HG02678 (cell line): ENCODE measurements around the gene ANXA10.
"Not testable (repeated sequence)": the region's sequence is repeated elsewhere in the genome, so short reads cannot be mapped to it uniquely, and the experiment has no call there.

Experiments used
- ATAC-seq: cut with Tn5 transposase; IDR thresholded peaks from one replicate; pipeline ENCODE4 v1.9.1; 2021; ENCODE audit warnings: mild to moderate bottlenecking, moderate library complexity; ENCODE audit not compliant: unreplicated experiment

Gene ANXA10

DNA sequence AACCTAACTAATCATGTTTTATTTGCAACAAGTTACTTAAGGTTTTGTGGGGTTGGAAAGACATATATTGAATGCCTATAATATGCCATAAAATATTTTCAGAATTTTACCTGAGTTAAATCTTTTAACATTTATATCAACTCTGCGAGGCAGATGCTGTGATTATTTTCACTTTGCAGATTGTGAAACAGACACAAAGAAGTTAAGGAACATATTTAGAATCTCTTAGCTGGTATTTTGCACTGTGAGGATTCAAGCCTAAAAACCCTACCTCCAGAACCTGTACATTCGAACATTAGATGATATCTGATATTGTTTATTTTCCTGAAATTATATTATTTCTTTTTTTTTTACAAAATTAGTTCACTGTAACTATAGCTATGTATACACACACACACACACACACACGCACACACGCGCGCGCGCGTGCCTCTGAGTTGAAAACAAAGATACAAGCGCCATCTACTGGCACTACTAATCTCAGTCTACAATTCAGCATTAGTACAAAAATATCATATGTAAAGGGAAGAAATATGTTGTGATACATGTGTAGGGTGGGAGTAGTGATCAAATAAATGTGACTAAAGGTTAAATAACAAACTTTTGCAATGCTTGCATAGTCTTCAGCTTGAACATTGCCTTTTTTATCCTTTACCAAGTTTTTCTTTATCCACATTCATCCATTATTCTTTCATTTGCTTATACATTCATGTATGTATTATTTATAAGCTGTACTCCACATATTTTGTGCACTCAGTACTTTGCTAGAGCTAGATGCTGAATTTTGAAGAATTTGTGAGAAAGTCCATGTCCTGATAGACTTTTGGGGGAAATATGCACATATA lies 61.5 kb downstream of the ANXA10 start:
- peak; percentile 91 for ATAC-seq

- ATAC-seq = no peak
These were observed 62.4 kb downstream of the ANXA10 start for GRCh38 chr4:168154546-168155277.

GRCh38 chr4:168162604-168163003 lies 70.3 kb downstream of the ANXA10 start:
- ATAC-seq = no peak

DNA sequence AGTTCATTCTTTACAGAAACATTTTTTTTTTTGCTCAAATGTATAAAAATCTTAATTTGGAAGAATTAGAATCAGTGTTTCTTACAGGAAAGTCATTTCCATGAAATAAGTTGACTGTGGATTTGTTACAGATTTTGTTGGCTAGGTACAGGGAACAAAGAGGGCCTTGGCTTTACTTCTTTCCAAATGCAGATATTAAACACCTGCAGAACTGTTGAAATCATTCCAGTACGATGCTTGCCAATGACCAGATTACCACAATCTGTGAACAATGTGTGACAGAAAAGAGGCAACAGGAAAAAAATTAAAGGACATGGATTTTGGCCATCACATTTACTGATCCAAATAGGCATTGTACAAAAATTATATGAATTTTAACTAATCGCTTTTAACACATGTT lies 70.8 kb downstream of the ANXA10 start:
- no peak for ATAC-seq

GRCh38 chr4:168164045-168164444 lies 71.7 kb downstream of the ANXA10 start:
- no peak for ATAC-seq

GRCh38 chr4:168164915-168165548 lies 72.7 kb downstream of the ANXA10 start:
- ATAC-seq = no peak

GRCh38 chr4:168167714-168168284 lies 75.5 kb downstream of the ANXA10 start:
- peak; percentile 55 for ATAC-seq

DNA sequence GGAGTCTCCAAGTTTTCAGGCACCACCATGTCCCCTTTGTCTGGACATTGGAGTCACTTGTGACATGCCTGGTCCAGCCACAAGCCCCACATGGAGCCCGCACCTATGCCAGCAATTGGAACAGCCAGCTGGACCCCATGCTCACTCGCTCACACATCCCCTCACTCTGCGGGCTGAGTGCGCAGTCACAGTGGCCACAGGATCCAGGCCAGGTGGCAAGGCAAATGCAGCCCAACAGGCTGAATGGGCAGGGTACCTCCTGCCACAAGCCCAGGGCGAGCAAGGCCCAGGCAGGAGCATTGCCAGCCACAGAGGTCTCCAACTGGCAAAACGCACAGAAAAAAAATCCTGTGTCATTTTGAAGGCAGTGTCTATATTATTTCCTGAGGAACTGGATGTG lies 82.0 kb downstream of the ANXA10 start:
- no peak for ATAC-seq

DNA sequence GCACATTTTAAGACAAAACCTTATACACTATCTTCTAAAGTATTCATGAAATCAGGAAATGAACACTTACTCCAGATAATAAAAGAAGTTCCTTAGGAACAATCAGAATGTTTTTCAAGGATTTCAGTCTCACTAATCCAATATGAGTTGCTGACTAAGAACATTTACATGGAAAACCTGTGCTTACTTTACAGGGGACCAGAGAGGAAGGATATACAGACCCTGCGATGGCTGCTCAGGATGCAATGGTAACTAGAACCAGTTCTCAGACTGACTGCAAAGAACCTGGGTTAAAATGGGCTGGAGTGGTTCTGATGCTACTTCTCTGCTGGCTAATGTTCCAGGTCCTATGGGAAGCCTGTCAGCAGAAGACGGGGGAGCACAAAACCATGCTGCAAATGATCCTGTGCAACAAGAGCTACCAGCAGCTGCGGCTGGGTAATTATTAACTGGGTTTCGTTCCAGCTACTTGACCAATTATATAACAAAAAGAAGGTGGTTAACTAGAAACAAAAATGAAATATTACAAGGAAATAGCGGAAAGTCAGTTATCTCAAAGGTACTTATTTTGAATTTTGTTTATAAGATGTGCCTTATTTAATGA lies 85.3 kb downstream of the ANXA10 start:
- ATAC-seq = no peak

DNA sequence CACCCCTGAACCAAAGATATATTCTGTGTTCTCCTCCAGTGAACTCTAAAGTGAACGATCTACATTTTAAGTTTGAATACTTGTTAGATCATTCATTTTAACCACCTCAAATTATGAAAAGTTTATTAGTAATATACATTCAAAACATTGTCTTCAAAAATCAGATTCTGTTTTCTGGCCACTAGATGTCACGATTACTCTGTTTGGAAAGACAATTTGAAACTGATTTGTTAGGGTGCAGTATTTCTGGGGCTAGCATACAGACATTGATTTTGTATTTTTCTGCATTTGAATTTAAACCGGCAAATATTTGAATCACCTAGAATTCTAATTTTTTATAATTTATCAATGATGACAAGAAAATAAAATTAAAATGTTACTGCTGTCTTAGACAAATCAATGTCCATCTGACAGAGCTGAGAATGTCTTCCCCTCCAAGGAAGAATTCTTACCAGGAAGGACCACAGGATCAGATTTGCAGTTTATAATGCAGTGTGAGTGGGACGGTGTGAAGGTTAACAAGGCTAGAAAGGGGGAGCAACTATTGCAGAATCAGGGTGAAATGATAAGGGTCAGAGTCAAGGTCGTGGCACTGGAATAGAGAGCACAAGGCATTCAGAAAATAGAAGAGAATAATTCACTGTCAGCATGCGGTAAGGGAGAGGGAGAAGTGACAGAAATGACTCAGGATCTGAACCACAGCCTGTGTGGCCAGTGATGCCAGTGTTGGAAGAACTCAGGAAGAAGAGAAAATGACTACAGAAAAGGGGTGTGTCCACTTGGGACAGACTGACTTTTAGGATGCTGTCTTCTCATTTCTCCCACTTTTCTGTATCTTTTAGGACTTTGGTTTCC lies 91.6 kb downstream of the ANXA10 start:
- ATAC-seq = no peak

DNA sequence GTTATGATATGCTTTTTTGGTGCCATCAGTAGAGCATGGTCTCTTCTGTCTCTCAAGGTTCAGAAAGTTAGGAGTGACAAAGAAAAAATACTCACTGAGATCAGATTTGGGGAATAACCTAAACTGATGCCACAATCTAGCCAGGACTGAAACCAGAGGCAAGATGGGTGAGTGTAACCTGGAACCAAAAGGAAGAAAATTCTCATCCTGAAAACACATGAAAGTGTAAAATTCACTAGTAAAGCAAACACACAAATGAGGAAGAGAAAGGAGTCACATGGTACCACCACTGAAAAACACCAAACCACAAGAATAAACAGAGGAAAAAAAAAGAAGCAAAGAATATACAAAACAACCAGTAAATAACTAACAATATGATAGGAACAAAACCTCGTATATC lies 96.4 kb downstream of the ANXA10 start:
- ATAC-seq = peak; percentile 69

DNA sequence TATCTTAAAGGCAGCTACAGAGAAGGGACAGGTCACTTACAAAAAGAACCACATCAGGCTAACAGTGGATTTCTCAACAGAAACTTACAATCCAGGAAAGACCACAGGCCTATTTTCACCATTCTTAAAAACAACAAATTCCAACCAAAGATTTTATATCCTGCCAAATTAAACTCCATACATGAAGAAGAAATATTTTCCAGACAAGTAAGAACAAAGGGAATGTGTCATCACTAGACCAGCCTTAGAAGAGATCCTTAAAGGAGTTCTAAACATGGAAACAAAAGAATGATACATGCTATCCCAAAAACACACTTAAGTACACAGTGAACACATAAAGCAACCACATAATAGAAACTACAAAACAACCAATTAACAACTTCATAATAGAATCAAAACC lies 105.6 kb downstream of the ANXA10 start:
- ATAC-seq = no peak

DNA sequence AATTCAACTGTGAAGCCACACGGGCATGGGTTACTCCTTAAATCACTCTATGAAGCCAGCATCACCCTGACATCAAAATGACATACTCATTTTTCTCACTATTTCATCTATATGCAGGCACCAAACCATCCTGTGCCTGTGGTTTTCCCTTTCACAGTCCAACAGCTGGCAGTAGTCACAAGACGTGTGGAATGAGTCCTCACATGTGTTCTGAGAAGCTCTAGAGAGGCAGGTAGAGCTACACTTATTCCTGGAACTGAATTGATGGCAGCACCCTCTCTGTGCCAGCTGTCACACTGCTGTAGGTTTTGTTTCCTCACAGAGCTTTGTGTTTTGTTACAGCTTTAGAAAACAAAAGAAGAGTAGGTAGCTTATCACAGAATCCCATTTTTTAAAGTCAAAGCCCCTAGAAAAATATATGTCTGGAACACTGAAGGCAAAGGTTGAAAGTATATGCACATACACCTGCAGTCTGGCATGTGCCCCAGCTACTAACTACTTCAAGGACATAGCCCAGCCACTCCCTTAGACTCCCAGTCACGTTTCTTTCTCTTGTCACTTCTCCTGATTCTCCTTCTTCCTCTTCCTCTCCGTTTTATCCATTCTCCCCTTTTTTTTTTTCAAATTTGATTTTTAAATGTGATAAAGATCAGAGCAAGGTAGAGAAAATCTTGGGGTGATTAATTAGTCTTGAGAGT lies 107.1 kb downstream of the ANXA10 start:
- no peak for ATAC-seq

DNA sequence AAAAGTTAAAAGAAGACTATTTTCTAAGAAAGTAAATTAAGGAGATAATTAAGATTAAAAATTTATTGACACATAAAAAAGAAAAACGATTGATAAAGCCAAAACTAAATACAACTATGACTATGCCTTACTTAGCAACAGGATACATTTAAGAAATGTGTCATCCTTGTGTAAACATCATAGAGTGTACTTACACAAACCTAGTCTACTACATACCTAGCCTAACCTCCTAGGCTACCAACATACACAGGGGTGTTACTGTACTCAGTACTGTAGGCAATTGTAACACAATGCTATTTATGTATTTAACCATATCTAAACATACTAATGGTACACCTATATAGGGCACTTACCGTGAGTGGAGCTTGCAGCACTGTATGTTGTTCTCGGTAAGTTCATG lies 108.3 kb downstream of the ANXA10 start:
- ATAC-seq = no peak

- ATAC-seq = no peak
These were observed 111.0 kb downstream of the ANXA10 start for GRCh38 chr4:168203233-168203911.

DNA sequence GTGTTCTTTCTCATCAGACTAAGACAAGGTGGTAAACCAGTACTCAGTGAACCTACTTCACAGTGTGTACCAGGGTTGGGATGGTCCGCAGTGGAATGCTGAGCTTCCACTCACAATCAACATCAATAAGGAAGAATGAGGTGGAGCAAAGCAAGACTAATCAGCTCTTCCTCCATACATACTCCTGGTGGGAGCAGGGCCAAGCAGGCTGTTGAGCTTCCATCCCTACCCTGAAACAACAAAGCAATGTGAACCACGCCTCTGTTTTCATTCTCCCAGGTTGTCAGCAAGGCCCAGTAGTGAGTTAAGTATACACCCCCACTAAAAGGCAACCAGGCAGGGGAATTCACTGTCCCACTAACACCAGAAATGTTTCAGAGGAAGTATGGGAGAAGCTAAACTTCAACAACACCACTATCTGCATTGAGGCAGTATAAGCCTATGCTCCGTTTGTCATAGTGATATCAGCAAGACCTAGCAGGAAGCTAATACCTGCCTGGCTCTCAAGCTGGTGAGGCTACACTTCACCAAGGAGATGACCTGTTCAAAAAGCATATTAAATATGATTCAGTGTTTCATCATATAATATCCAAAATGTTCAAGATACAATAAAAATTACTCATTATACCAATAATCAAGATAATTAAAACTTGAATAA lies 116.7 kb downstream of the ANXA10 start:
- no peak for ATAC-seq

DNA sequence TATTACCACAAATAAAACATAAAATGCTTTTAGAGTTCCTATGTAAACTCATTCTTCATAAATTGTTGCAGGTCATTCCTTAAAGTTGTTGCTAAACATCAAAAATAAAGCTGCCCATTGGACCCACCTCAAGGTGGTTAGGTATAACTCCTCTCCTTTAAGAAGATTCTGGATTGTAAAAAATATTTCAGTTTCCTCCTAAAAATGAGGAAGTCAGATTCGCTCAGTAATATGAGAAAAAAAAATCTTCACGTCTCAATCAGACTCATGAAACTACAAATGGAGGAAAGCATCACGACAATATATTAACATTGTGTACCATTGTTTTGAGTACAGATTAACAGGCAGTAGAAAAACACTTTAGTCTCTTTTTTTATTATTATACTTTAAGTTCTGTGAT lies 120.3 kb downstream of the ANXA10 start:
- no peak for ATAC-seq

DNA sequence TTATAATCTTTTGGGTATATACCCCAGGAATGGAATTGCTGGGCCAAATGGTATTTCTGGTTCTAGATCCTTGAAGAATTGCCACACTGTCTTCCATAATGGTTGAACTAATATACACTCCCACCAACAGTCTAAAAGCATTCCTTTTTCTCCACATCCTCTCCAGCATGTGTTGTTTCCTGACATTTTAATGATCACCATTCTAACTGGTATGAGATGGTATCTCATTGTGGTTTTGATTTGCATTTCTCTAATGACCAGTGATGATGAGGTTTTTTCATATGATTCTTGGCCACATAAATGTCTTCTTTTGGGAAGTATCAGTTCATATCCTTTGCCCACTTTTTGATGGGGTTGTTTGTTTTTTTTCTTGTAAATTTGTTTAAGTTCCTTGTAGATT lies 121.2 kb downstream of the ANXA10 start:
- not testable (repeated sequence) for ATAC-seq
